Upper lobe of left lung (tissue), 4 donors: ENCODE data around the gene CETN2.

Experiments used
- POLR2AphosphoS5 ChIP-seq, 2 donors: sonication (generic); formaldehyde crosslinking; IDR thresholded peaks; one replicate each; pipeline ENCODE4 v1.5.1; 2017; ENCODE audit warnings: antibody characterized with exemption in 2 of 2
- TF ChIP-seq, protein P1 (sequence below), 6 experiments: fragments of 450-650 bp in 4 of 6; fragments of 200-600 bp in 2 of 6; sonication (generic) in 2 of 6; IDR thresholded peaks; one replicate each; pipeline ENCODE4 v1.5.1; 2016 to 2019; ENCODE audit warnings: antibody characterized with exemption in 6 of 6

DNA sequence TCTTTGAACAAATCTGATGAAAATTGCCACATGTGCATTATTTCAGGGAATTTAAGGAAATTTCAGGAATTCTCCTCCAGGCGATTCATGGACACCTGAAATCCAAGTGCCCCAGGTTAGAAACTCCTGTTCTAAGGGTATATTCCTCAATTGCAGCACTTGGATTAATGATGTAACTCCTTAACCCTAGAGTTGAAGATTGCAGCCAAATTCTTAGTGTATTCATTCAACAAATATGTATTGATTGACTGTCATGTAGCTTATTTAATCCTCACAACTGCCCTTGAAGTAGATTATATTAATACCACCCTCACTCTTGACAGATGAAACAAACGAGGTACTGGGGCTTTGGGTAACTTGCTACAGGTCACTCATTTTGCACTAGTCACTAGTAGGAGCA lies 11.3 kb downstream of the CETN2 start:
- TF ChIP-seq, protein P1, sequence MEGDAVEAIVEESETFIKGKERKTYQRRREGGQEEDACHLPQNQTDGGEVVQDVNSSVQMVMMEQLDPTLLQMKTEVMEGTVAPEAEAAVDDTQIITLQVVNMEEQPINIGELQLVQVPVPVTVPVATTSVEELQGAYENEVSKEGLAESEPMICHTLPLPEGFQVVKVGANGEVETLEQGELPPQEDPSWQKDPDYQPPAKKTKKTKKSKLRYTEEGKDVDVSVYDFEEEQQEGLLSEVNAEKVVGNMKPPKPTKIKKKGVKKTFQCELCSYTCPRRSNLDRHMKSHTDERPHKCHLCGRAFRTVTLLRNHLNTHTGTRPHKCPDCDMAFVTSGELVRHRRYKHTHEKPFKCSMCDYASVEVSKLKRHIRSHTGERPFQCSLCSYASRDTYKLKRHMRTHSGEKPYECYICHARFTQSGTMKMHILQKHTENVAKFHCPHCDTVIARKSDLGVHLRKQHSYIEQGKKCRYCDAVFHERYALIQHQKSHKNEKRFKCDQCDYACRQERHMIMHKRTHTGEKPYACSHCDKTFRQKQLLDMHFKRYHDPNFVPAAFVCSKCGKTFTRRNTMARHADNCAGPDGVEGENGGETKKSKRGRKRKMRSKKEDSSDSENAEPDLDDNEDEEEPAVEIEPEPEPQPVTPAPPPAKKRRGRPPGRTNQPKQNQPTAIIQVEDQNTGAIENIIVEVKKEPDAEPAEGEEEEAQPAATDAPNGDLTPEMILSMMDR (IDR thresholded peaks at IDR 0.05), result no peak
- TF ChIP-seq POLR2AphosphoS5 (IDR thresholded peaks at IDR 0.05), result no peak
